ENCODE results near the gene CNNM4.

The CNNM4 gene

DNA sequence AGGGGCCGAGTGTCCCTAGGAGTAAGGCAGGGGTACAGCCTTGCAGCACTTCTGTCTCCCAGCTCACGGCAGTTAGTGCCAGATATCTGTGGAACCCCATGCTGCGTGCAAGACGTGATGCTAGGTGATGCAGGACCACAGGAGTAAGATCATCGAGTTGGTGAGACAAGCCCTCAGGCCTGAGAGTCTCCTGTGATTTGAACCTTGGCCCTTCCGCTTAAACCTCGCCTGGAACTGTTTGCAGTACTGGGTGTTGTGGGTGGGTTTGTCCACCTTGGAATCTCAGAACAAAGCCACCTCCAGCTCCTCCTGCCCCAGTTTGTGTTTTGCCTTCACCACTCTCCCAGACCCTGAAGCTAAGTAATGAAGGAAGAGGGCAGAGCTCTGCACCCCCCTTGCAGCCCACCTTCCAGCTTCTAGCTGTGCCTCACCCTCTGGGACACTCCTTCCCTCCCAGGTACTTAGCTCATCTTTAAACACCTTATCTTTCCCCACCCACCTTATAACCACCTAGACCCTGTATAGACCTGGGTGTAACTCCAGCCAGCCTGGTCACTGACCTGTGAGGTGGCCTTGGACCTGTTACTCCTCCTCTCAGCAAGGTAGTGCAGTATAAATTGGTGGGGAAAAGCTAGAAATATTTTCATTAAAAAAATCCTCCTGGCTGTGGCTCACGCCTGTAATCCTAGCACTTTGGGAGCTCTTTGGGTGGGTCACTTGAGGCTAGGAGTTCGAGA lies 6.6 kb downstream of the CNNM4 start:
- no peak for TF ChIP-seq GATA3 (IDR thresholded peaks at IDR 0.05; ENCODE audit: low read depth, low read length)
- no peak for TF ChIP-seq GATA2 (IDR thresholded peaks at IDR 0.05; ENCODE audit: low read depth, low read length)

- TF ChIP-seq GATA2 (IDR thresholded peaks at IDR 0.05; ENCODE audit: low read depth, low read length) = no peak
- no peak for TF ChIP-seq GATA3 (IDR thresholded peaks at IDR 0.05; ENCODE audit: low read depth, low read length)
These were observed 7.4 kb downstream of the CNNM4 start for GRCh38 chr2:96768083-96768561.

DNA sequence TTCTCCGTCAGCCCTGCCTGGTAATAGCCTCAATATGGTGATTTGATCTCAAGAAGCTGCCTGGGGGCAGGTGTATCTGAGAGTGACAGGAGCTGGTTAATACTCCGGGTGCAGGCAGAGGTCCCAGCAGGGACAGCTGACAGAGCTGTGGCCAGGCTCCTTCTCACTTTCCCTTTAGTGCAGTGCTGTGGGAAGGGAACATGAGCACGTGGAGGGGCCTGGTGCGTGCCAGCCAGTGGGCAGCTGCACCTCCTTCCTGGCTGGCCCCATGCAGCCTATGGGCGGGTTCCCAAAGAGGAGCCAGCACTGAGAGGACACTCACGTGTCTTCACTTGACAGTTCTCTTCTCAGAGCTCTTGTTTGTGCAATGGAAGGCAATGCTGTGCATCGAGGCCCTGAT lies 9.1 kb downstream of the CNNM4 start:
- TF ChIP-seq GATA2 (IDR thresholded peaks at IDR 0.05; ENCODE audit: low read depth, low read length) = no peak
- no peak for TF ChIP-seq GATA3 (IDR thresholded peaks at IDR 0.05; ENCODE audit: low read depth, low read length)

GRCh38 chr2:96770442-96771202 lies 9.9 kb downstream of the CNNM4 start:
- TF ChIP-seq GATA3 (IDR thresholded peaks at IDR 0.05; ENCODE audit: low read depth, low read length) = no peak
- no peak for TF ChIP-seq GATA2 (IDR thresholded peaks at IDR 0.05; ENCODE audit: low read depth, low read length)

DNA sequence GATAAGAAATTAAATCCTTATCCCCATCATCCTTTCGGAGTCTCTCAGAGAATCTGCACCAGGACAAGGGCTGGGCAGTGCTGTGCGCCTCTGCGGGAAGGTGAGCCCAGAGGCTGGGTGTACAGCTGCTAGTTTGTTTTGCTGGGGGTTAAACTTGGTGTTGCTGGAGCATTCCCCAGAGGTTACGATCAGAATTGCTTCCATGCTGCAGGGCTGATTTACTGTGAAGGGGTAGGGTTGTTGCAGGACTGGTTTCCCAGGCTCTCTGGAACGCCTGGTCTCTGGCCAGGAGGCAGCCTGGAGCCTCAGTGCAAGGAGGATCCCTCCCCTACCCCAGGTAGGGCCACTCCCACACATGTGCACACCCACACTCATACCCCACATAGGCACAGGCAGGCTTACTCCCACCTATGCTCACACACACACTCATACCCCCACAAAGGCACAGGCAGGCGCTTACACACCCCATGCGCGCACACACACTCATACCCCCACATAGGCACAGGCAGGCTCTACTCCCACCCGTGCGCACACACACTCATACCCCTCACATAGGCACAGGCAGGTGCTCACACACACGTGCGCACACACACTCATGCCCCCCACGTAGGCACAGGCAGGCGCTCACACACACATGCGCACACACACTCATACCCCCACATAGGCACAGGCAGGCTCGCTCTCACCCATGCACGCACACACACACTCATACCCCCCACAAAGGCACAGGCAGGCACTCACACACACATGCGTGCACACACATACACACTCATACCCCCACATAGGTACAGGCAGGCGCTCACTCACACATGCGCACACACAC lies 11.3 kb downstream of the CNNM4 start:
- TF ChIP-seq GATA2 (IDR thresholded peaks at IDR 0.05; ENCODE audit: low read depth, low read length) (no peak), GATA3 (IDR thresholded peaks at IDR 0.05; ENCODE audit: low read depth, low read length) (no peak)

DNA sequence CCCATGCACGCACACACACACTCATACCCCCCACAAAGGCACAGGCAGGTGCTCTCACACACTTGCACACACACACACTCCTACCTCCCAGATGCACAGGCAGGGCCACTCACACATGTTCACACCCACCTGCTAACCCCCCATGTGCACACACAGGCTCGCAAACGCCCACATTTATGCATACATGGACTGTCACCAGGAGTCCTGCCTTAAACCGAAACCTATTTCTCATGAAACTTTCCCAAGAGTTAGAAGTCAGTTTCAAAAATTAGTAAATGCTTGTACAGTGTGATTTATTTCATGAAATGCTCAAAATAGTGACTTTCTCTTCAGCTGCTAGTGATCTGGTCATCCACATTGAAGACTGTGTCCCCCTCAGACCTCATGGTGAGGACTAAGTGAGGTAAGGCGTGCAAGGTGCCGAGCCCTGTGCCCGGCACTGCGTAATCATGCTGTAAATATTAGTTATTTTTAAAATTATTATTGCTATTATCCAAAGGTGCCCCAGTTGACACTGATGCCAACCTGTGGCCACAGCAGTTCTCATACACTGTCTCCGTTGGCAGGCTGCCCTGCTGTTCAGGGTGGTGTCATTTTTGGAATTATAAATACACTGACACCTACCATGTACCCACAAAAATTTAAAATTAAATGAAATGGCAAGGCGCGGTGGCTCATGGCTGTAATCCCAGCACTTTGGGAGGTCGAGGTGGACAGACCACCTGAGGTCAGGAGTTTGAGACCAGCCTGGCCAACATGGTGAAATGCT lies 12.4 kb downstream of the CNNM4 start:
- TF ChIP-seq GATA3 (IDR thresholded peaks at IDR 0.05; ENCODE audit: low read depth, low read length) (no peak), GATA2 (IDR thresholded peaks at IDR 0.05; ENCODE audit: low read depth, low read length) (no peak)

DNA sequence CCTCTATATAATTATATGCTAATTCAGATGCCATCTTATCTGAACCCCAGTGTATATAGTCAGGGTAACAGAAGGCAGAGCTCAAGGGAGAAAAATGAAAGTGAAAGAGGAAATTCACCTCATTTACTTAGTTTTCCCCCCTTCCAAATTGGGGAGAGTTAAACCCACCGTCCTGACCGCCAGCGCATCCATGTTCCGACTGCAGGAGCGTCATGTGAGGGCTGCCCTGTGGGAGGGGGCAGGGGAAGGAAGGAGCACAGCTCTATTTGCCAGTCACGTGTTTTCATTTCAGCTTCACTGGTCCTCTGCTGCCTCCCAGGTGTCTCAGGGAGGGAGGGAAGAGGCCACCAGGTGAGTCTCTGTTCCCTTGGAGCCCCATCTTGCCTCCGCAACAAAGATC lies 13.2 kb downstream of the CNNM4 start:
- TF ChIP-seq GATA2 (IDR thresholded peaks at IDR 0.05; ENCODE audit: low read depth, low read length) = no peak
- no peak for TF ChIP-seq GATA3 (IDR thresholded peaks at IDR 0.05; ENCODE audit: low read depth, low read length)

GRCh38 chr2:96775160-96775559 lies 14.5 kb downstream of the CNNM4 start:
- TF ChIP-seq GATA2 (IDR thresholded peaks at IDR 0.05; ENCODE audit: low read depth, low read length) (no peak), GATA3 (IDR thresholded peaks at IDR 0.05; ENCODE audit: low read depth, low read length) (no peak)

- TF ChIP-seq GATA2 (IDR thresholded peaks at IDR 0.05; ENCODE audit: low read depth, low read length) (no peak), GATA3 (IDR thresholded peaks at IDR 0.05; ENCODE audit: low read depth, low read length) (no peak)
These were observed 22.7 kb downstream of the CNNM4 start for GRCh38 chr2:96783388-96783787.

GRCh38 chr2:96787411-96787810 lies 26.7 kb downstream of the CNNM4 start:
- TF ChIP-seq GATA3 (IDR thresholded peaks at IDR 0.05; ENCODE audit: low read depth, low read length) (no peak), GATA2 (IDR thresholded peaks at IDR 0.05; ENCODE audit: low read depth, low read length) (no peak)

DNA sequence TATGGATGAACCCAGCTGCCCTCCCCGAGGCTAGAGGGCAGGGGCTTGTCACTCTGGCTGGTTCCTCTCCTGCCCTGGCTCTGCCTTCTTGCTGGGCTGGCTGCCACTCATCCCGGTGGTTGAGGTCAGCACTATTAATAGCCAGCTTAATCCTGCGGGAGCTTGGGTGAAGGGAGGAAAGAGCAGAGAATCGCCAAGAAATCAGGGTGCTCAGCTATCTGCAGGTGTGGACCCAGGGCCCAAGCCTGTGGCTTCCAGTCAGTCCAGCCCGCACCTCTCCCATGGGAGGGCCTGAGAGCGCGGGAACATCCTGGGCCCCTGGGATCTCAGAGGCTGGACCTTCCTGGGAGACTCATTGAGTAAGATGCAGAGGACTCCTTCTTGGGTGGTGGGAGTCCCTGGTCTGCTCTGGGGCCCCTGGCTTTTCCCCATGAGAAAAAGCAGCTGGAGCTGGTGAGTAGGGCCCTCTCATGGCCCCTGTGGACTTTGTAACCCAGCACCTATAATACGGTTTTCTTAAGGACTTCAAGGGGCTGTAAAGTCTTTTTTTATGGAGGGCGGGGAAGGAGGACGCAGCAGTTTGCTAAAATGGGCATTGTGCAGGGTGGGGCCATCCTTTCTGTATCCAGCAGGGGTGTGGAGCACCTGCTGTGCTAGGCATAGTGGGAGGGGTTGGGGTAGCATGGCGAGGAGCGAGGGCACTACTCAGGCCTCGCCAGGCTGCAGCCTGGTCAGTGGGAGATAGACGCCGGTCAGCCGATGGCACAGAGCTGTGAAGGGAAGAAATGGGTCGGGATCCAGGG lies 27.9 kb downstream of the CNNM4 start:
- TF ChIP-seq GATA3 (IDR thresholded peaks at IDR 0.05; ENCODE audit: low read depth, low read length) = no peak
- TF ChIP-seq GATA2 (IDR thresholded peaks at IDR 0.05; ENCODE audit: low read depth, low read length) = no peak

- TF ChIP-seq GATA2 (IDR thresholded peaks at IDR 0.05; ENCODE audit: low read depth, low read length) (no peak), GATA3 (IDR thresholded peaks at IDR 0.05; ENCODE audit: low read depth, low read length) (no peak)
These were observed 28.5 kb downstream of the CNNM4 start for GRCh38 chr2:96789245-96789617.

All from SH-SY5Y (cell line).